Choroid plexus epithelial cell (primary cell): ENCODE results near the gene SH3BP2.
"Not testable (repeated sequence)": the region's sequence is repeated elsewhere in the genome, so short reads cannot be mapped to it uniquely, and the experiment has no call there.

Experiments used
- DNase-seq: peaks from one replicate; pipeline ENCODE4 v3.0.0-alpha.2; 2010; ENCODE audit warnings: low read depth
- H3K4me3 ChIP-seq: 2 replicates; pipeline ENCODE4 v1.5.1; 2011; ENCODE audit warnings: low read depth, mild to moderate bottlenecking, control low read depth, low read length, moderate library complexity
- CTCF ChIP-seq: conservative IDR thresholded peaks from 2 replicates; pipeline ENCODE4 v1.5.1; 2011; ENCODE audit warnings: low read depth, mild to moderate bottlenecking, control low read depth, inconsistent platforms, low read length, moderate library complexity

Gene SH3BP2

GRCh38 chr4:2756691-2757350, 36.1 kb upstream of the SH3BP2 start:
- no peak for DNase-seq
- peak overlapping the region; percentile 45 for H3K4me3 ChIP-seq
- TF ChIP-seq CTCF: no peak

DNA sequence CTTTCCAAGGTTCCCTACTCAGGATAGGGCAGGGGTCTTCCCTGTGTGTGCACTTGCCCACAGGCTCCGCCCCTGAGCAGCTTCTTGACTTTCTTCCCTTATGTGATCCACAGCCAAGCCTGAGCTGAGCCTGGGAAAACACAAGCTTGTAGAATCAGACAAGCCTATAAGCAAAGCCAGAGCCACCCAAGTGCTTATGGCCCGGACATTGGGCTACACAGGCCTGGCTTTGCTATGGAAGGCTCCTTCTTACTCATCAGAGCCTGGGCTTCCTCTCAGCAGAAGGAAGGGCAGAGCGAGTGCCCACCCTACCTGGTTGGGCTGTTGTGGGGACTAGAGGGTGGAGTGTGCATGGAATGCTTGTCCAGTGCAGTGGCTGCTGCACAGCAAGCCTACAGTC, 35.5 kb upstream of the SH3BP2 start:
- DNase-seq: no peak
- H3K4me3 ChIP-seq: no peak overlapping the region
- TF ChIP-seq CTCF: no peak

GRCh38 chr4:2761035-2761923, 31.6 kb upstream of the SH3BP2 start:
- TF ChIP-seq CTCF: peak; percentile 50
- peak; percentile 41 for DNase-seq
- no peak overlapping the region for H3K4me3 ChIP-seq

DNA sequence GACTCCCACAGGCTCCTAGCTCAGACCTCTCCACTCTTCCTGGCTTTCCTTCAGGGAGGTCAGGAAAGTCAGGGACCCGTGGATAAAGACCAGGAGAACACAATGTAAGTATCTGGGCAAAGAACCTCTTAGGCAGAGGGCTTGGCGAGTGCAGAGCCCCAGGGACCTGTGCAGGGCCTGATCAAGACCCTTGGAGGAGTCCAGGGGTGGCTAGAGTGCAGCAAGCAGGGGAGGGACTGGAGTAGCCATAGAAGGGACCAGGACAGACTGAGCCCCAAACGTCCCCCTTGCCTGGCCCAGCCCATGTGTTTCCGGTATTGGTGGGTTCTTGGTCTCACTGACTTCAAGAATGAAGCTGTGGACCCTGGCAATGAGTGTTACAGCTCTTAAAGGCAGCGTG, 30.8 kb upstream of the SH3BP2 start:
- TF ChIP-seq CTCF: no peak
- DNase-seq: no peak
- no peak overlapping the region for H3K4me3 ChIP-seq

GRCh38 chr4:2762486-2763370, 30.2 kb upstream of the SH3BP2 start:
- H3K4me3 ChIP-seq, DNase-seq: not testable (repeated sequence)

DNA sequence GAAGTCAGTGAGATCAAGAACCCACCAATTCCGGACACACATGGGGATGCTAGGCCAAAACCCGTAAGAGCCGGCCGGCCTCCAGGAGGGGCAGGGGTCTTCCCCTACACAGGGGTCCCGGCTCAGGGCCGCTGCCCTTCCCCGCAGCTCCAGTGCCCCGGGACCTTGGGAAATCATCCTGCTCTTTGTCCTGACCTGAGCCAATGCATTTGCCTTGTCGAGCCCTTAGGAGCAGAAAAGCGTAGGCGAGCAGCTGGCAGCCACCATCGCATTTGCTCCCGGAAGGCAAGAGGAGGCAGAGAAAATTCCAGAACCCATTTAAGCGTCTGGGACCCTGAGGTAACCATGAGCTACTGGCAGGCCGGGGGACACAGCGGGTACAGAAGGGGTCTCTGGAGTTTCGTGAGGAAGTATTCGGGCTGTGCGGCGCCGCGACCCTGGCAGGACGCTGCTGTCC, 29.3 kb upstream of the SH3BP2 start:
- DNase-seq: no peak
- TF ChIP-seq CTCF: no peak
- H3K4me3 ChIP-seq: peak overlapping the region; percentile 61
